GM10266 (cell line): Measurements from ENCODE around the gene NECTIN2.
"Not testable (repeated sequence)": the region's sequence is repeated elsewhere in the genome, so short reads cannot be mapped to it uniquely, and the experiment has no call there.

Source experiments
- DNase-seq: peaks from one replicate; pipeline ENCODE4 v3.0.0; 2012; ENCODE audit errors: extremely low spot score
- TF ChIP-seq, protein P1 (sequence below): IDR thresholded peaks from 2 replicates; pipeline ENCODE4 v1.5.1; 2012; ENCODE audit warnings: mild to moderate bottlenecking, low read depth; ENCODE audit not compliant: control insufficient read depth, insufficient read depth; ENCODE audit errors: missing control alignments

NECTIN2 gene

GRCh38 chr19:44887648-44888047, 41.6 kb downstream of the NECTIN2 start:
- TF ChIP-seq, protein P1, sequence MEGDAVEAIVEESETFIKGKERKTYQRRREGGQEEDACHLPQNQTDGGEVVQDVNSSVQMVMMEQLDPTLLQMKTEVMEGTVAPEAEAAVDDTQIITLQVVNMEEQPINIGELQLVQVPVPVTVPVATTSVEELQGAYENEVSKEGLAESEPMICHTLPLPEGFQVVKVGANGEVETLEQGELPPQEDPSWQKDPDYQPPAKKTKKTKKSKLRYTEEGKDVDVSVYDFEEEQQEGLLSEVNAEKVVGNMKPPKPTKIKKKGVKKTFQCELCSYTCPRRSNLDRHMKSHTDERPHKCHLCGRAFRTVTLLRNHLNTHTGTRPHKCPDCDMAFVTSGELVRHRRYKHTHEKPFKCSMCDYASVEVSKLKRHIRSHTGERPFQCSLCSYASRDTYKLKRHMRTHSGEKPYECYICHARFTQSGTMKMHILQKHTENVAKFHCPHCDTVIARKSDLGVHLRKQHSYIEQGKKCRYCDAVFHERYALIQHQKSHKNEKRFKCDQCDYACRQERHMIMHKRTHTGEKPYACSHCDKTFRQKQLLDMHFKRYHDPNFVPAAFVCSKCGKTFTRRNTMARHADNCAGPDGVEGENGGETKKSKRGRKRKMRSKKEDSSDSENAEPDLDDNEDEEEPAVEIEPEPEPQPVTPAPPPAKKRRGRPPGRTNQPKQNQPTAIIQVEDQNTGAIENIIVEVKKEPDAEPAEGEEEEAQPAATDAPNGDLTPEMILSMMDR = no peak
- DNase-seq = no peak

GRCh38 chr19:44888335-44888734, 42.2 kb downstream of the NECTIN2 start:
- DNase-seq = not testable (repeated sequence)

- no peak for DNase-seq
- TF ChIP-seq, protein P1 = no peak
Measured at GRCh38 chr19:44889830-44890365, 43.8 kb downstream of the NECTIN2 start.

DNA sequence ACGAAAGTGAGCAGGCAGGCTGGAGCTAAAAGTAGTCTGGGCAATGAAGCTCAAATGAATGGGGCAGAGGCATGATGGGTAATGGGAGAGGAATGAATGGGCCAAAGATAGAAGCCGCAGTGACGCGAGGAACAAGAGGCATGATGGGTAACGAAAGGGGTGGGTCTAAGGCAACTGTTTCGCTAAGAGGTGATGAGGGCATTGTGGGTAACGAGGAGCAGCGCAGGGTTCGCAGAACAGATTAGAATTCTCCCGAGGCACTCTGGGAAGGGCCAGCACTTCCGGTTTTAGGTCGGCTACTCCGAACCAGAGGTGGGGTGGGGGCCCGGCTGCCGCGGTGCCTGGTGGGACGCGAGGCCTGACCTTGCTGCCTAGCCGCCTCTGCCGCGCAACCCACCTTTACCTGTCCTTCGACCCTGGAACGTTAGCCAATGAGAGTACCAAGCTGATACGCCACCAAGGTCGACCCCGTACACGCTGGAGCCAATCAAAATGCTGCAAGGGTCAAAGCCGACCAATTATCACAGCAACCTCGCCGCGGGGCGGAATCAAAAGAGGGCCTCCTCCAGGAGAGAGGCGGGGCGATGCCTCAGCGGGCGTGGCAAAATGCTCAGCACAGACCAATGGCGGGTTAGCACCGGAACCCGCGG, 44.4 kb downstream of the NECTIN2 start:
- TF ChIP-seq, protein P1 = no peak
- DNase-seq = peak; percentile 93

DNA sequence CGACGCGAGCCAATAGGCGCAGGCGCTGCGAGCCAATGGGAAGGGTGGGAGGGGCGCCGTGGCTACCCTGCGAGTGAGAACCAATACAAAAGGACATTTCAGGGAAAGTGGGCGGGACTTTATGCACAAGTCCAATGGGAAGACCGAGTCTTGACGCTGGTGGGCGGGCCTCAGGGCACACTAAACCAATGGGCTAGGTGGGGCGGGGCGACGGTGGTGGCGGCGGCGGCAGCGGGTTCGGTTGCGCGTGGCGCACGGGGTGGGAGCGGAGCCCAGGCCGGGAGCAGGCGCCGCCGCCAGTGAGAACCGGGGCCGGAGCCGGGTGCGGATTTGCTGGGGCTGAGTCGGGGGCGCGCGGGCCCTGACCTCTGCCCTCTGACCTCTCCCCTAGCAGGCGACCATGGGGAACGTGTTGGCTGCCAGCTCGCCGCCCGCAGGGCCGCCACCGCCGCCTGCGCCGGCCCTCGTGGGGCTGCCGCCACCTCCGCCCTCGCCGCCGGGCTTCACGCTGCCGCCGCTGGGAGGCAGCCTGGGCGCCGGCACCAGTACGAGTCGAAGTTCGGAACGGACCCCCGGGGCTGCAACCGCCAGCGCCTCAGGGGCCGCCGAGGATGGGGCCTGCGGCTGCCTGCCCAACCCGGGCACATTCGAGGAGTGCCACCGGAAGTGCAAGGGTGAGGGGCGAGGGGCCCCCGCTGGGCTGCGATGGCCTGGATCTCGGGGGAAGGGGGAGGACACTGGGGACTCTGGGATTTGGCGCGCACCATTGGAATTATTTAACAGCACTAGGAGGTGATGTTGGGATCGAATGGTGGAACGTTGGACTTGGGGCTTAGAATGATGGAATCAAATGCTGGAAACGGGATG, 45.2 kb downstream of the NECTIN2 start, which contains the start of gene TOMM40:
TOMM40 (plus strand) TSS at position 239 of the 867 bp plus-strand sequence; CDS start at position 401, 162 bp downstream.
- TF ChIP-seq, protein P1 = no peak
- peak; percentile 100 for DNase-seq

DNA sequence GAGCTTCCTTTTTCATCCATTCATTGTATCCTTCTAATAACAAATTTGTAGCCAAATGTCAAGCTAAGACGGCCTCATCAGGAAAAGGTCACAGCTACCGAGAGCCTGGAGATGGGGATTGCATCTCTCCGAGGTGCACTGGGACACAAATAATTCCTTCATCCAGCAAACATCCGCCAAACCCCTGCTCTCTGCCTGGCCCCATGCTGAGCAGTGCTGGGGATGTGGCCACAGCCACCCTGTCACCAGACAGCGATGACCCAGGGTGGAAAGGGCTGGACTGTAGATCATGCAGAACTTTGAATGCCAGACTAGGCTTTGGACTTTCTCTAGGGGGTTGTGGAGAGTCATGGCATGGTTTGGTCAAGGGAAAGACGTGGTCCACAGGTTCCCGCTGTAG, 46.8 kb downstream of the NECTIN2 start:
- DNase-seq = no peak
- TF ChIP-seq, protein P1 = no peak

DNA sequence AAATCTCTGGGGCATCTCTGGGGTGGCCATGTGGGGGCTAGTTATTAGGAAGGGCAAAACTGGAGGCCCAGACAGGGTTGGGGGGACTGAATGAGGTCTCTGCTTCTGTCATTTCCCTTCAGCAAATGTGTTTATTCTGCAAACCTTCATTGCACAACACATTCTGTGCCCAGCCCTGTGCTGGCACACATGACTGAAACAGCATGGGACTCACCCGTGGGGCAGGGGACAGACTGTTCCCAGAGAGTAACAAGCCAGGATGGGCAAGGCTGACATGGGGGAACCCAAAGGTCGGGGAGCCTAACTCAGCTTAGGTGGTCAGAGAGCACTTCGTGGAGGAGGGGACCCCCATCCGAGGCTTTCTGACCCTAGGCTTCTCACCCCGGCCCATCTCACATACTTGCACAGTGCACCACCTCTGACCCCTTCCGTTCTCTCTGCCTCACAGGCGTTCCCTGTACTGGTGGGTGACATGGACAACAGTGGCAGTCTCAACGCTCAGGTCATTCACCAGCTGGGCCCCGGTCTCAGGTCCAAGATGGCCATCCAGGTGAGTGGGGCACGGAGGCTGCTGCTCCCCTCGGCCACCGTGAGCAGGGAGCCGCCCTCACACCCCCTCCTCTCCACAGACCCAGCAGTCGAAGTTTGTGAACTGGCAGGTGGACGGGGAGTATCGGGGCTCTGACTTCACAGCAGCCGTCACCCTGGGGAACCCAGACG, 47.4 kb downstream of the NECTIN2 start:
- TF ChIP-seq, protein P1 = no peak
- no peak for DNase-seq
